HG03045 (cell line): ENCODE measurements around the gene SKI.

Experiments
- ATAC-seq: cut with Tn5 transposase; IDR thresholded peaks from one replicate; pipeline ENCODE4 v1.9.1; 2021; ENCODE audit warnings: mild to moderate bottlenecking, moderate library complexity; ENCODE audit not compliant: unreplicated experiment

The SKI gene

GRCh38 chr1:2335721-2336455 is 107.8 kb downstream of the SKI start:
- ATAC-seq: no peak

- ATAC-seq: no peak
These were observed 108.4 kb downstream of the SKI start for GRCh38 chr1:2336499-2336898.

GRCh38 chr1:2337081-2337480 is 109.0 kb downstream of the SKI start:
- ATAC-seq: no peak

- ATAC-seq: no peak
These were observed 109.4 kb downstream of the SKI start for GRCh38 chr1:2337501-2337900.

- no peak for ATAC-seq
These were observed 111.3 kb downstream of the SKI start for GRCh38 chr1:2339206-2340085.

- no peak for ATAC-seq
These were observed 112.2 kb downstream of the SKI start for GRCh38 chr1:2340086-2340917.

- ATAC-seq: no peak
These were observed 112.8 kb downstream of the SKI start for GRCh38 chr1:2340918-2341254.

GRCh38 chr1:2341706-2342383 is 113.7 kb downstream of the SKI start:
- no peak for ATAC-seq

- no peak for ATAC-seq
These were observed 114.4 kb downstream of the SKI start for GRCh38 chr1:2342384-2343022.

GRCh38 chr1:2343023-2343935 is 115.2 kb downstream of the SKI start:
- ATAC-seq: no peak

- no peak for ATAC-seq
These were observed 116.1 kb downstream of the SKI start for GRCh38 chr1:2344121-2344681.

- ATAC-seq: no peak
These were observed 116.7 kb downstream of the SKI start for GRCh38 chr1:2344744-2345296.

- no peak for ATAC-seq
These were observed 117.4 kb downstream of the SKI start for GRCh38 chr1:2345297-2346075.

- ATAC-seq: no peak
These were observed 118.7 kb downstream of the SKI start for GRCh38 chr1:2346691-2347408.

GRCh38 chr1:2347409-2347785 is 119.3 kb downstream of the SKI start:
- no peak for ATAC-seq

GRCh38 chr1:2347896-2348295 is 119.8 kb downstream of the SKI start:
- ATAC-seq: no peak
